Activated naive CD8-positive, alpha-beta T cell treated with anti-CD3 and anti-CD28 coated beads for 36 hours (primary cell): ENCODE results near the gene ZFP91. TPM values are rescaled to one million over a fixed set of nuclear protein-coding genes. Genes with fewer than 3 reads are reported as not detected.
A peak's percentile ranks its signal among the peaks of the same experiment; 100 is the strongest.

Source experiments
- DNase-seq: peaks from one replicate; pipeline ENCODE4 v3.0.0; 2021
- H3K27ac Mint-ChIP-seq: one replicate; pipeline ENCODE4 v1.8.0; 2022; ENCODE audit warnings: mild to moderate bottlenecking, moderate library complexity, mixed read lengths
- H3K27me3 Mint-ChIP-seq: one replicate; pipeline ENCODE4 v1.8.0; 2022; ENCODE audit warnings: mild to moderate bottlenecking, mixed read lengths
- H3K36me3 Mint-ChIP-seq: one replicate; pipeline ENCODE4 v1.8.0; 2021; ENCODE audit warnings: mild to moderate bottlenecking, mixed read lengths
- H3K4me1 Mint-ChIP-seq: one replicate; pipeline ENCODE4 v1.8.0; 2021; ENCODE audit warnings: mixed read lengths
- H3K4me3 Mint-ChIP-seq: one replicate; pipeline ENCODE4 v1.8.0; 2022; ENCODE audit warnings: mild to moderate bottlenecking, moderate library complexity, mixed read lengths
- H3K9me3 Mint-ChIP-seq: one replicate; pipeline ENCODE4 v1.8.0; 2022; ENCODE audit warnings: mixed read lengths
- total RNA-seq, 2 experiments: library from RNA; stranded (reverse); gene quantifications; one replicate each; pipeline ENCODE4 v1.2.3, GENCODE V29; 2021

ZFP91 gene
- total RNA-seq, 2 experiments from 2014 or later: 52.8 to 54.9 TPM

DNA sequence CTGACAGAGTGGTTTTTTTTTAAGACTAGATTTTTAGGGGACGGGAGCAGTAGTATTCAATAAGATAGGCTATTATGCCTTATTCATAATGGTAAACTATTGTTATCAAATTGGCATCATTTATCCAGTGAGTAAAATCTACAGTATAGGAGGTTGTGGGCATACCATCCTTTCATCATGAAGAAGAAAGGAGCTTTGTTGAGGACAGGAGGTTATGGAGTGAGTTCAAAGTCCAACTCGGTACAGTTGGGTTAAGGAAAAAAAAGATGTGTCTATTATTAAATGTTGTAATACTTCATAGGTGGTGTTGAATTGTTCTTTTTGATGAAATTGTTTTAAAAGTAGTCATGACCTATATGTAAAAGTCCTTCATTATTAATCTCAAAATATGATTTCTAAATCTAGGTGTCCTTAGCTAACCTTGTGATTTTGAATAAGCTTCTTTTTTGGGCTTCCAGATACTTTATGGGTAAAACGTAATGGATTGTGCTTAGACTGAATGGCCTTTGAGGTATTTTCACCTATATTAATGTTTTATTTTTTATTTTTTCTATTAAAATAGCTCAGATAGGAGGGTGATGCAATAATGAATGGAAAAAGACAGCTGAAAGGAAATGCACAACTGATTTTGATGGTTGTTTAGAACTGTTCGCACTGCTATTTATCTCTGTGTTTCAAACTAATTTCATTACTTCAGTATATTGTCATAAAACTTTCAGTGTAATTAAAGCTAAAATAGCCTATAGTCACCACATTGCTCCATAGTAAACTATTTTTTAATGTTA is 28.3 kb downstream of the ZFP91 start:
- peak overlapping the region; percentile 7 for H3K27ac Mint-ChIP-seq
- H3K36me3 Mint-ChIP-seq: peaks cover 56% of the 10 kb centered on the region
- no peak overlapping the region for H3K4me3 Mint-ChIP-seq
- H3K9me3 Mint-ChIP-seq: no peaks in the 10 kb centered on the region
- peaks cover 65% of the 10 kb centered on the region for H3K4me1 Mint-ChIP-seq
- H3K27me3 Mint-ChIP-seq: no peaks in the 10 kb centered on the region
- no peak for DNase-seq

- Mint-ChIP-seq H3K4me3 (no peak overlapping the region), H3K27ac (no peak overlapping the region), H3K9me3 (no peaks in the 10 kb centered on the region), H3K4me1 (peaks cover 62% of the 10 kb centered on the region), H3K36me3 (peaks cover 48% of the 10 kb centered on the region), H3K27me3 (no peaks in the 10 kb centered on the region)
- no peak for DNase-seq
These were observed 29.5 kb downstream of the ZFP91 start for GRCh38 chr11:58608331-58608730.

- Mint-ChIP-seq H3K27ac (no peak overlapping the region), H3K27me3 (no peaks in the 10 kb centered on the region), H3K4me3 (no peak overlapping the region), H3K9me3 (no peaks in the 10 kb centered on the region), H3K4me1 (peaks cover 58% of the 10 kb centered on the region), H3K36me3 (peaks cover 46% of the 10 kb centered on the region)
- DNase-seq: no peak
These were observed 30.9 kb downstream of the ZFP91 start for GRCh38 chr11:58609723-58610122.

GRCh38 chr11:58613228-58613627 is 34.4 kb downstream of the ZFP91 start:
- no peaks in the 10 kb centered on the region for H3K9me3 Mint-ChIP-seq
- peaks cover 39% of the 10 kb centered on the region for H3K4me1 Mint-ChIP-seq
- no peak overlapping the region for H3K4me3 Mint-ChIP-seq
- DNase-seq: no peak
- peaks cover 49% of the 10 kb centered on the region for H3K36me3 Mint-ChIP-seq
- no peak overlapping the region for H3K27ac Mint-ChIP-seq
- H3K27me3 Mint-ChIP-seq: no peaks in the 10 kb centered on the region

DNA sequence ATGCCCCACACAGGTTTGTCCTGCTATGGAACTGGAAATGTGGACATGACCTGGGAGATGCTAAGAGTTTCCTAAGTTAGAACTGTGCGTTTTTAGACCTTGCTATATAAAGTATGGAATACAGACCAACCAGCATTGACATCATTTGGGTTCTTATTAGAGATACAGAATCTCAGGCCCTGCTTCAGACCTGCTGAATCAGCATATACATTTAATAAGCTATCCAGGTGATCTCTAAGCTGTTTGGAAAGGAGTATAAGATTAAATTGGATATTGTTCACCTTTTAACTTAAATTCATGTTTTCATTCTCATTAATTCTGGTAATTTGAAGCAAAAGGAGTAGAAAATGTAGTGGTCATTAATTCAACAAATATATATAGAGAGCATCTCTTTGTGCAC is 36.7 kb downstream of the ZFP91 start:
- DNase-seq: no peak
- H3K9me3 Mint-ChIP-seq: no peaks in the 10 kb centered on the region
- peaks cover 56% of the 10 kb centered on the region for H3K36me3 Mint-ChIP-seq
- peaks cover 30% of the 10 kb centered on the region for H3K4me1 Mint-ChIP-seq
- no peak overlapping the region for H3K27ac Mint-ChIP-seq
- H3K27me3 Mint-ChIP-seq: no peaks in the 10 kb centered on the region
- H3K4me3 Mint-ChIP-seq: no peak overlapping the region

DNA sequence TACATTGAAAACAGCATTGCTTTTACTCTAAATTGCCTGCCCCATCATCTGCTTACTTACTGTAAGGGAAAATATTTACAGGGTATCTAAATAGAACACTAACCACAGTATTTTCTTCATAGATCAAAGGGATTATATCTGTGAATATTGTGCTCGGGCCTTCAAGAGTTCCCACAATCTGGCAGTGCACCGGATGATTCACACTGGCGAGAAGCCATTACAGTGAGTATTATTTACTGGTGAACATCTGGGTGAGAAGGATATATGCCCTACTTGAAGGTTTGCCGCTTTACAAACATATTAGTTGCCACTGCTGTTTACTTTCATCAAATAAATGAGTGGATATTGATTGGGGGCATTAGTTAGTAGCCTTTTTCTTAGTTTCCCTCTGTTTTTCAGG is 37.7 kb downstream of the ZFP91 start:
- Mint-ChIP-seq H3K4me3 (no peak overlapping the region), H3K4me1 (peaks cover 25% of the 10 kb centered on the region), H3K27me3 (no peaks in the 10 kb centered on the region), H3K9me3 (no peaks in the 10 kb centered on the region), H3K36me3 (peaks cover 48% of the 10 kb centered on the region), H3K27ac (no peak overlapping the region)
- no peak for DNase-seq

DNA sequence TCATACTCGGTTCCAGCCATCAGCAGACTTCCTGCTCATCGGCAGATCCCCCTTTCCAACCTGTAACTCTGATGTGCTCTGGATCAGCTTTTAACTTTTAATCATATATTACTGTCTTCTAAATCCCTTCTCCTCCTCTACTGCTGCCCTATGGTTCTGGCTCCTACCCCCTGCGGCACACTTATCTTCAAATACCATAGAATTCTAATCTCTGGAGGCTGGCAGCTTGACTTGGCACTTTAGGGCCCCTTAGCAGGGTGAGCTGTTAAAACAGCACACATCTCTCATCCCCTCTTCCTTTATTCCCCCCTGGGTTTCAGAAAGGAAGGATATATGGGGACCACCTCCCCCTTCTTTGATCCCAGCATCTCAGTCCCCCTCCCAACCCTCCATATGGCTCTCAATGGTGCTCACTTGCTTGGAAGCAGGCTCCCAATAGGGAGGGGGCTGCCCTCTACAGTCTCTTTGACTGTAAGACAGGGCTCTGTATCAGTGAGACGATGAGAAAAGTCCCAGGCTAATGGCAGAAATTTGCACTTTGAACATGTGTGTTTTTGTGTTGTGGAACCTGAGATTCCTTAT is 39.2 kb downstream of the ZFP91 start:
- peak overlapping the region; percentile 75 for H3K27ac Mint-ChIP-seq
- H3K9me3 Mint-ChIP-seq: no peaks in the 10 kb centered on the region
- no peak overlapping the region for H3K4me3 Mint-ChIP-seq
- peaks cover 50% of the 10 kb centered on the region for H3K36me3 Mint-ChIP-seq
- peaks cover 24% of the 10 kb centered on the region for H3K4me1 Mint-ChIP-seq
- H3K27me3 Mint-ChIP-seq: no peaks in the 10 kb centered on the region
- DNase-seq: no peak

DNA sequence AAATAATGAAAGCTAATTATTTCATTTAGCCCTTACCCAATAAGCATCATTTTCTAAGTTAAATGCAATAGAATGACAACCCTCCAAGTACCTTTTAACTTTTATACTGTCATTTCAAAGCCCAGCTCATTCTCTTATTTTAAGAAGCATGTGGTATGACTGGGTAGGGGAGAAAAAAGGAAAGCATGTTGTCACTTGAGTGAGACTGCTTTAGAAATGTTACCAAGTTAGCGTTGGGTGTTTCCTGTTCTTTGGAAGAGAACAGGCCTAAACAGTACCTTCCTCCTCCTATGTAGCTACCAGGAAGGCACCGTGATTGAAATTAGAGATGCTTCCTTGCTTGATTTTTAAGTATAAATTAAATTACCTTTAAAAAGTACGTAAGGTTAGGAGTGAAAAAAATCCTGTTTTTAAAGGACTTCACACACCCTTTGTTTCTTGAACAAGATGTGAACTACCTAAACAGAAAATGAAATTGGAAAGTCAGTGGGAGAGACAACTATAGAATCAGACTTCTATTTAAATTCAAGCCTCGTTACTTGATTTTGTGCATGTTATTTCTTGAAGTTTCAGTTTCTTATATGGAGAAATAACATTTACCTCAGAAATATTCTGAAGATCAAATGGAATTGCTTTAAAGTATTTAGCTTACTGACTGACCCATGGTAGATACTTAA is 42.9 kb downstream of the ZFP91 start:
- Mint-ChIP-seq H3K36me3 (peaks cover 50% of the 10 kb centered on the region), H3K27me3 (no peaks in the 10 kb centered on the region), H3K27ac (peak overlapping the region; percentile 82), H3K9me3 (no peaks in the 10 kb centered on the region), H3K4me1 (peaks cover 15% of the 10 kb centered on the region), H3K4me3 (no peak overlapping the region)
- no peak for DNase-seq

- Mint-ChIP-seq H3K9me3 (no peaks in the 10 kb centered on the region), H3K4me3 (no peak within 1 kb of the TSS), H3K4me1 (peaks cover 14% of the 10 kb centered on the region), H3K36me3 (peaks cover 52% of the 10 kb centered on the region), H3K27ac (peak within 1 kb of the TSS; percentile 82), H3K27me3 (no peaks in the 10 kb centered on the region)
- DNase-seq: no peak
These were observed 43.5 kb downstream of the ZFP91 start, which contains the start of gene CNTF for GRCh38 chr11:58622344-58622743. Gene CNTF (plus strand): TSS chr11:58622665. CDS start chr11:58622753, 88 bp downstream.

DNA sequence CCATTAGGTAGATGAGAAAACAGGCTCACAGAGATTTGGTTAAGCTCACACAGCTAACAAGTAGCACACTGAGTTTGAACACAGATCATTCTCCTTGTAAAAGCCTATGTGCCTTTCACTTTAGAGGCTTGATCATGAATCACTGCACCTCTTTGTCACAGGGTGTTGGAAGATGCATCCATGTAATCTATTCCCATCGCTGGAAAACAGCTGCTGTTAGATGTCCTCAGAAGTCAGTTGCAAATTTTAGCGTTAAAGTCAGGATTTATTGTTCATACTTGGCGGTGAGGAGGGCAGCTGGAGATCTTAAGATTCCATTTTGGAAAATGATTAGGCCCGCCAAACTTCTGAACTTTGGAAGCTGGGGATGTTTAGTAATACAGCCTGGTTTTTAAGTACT is 46.2 kb downstream of the ZFP91 start:
- Mint-ChIP-seq H3K4me3 (no peak overlapping the region), H3K27ac (no peak overlapping the region), H3K4me1 (peaks cover 18% of the 10 kb centered on the region), H3K36me3 (peaks cover 34% of the 10 kb centered on the region), H3K9me3 (no peaks in the 10 kb centered on the region), H3K27me3 (no peaks in the 10 kb centered on the region)
- DNase-seq: no peak

GRCh38 chr11:58625826-58626460 is 47.1 kb downstream of the ZFP91 start:
- Mint-ChIP-seq H3K4me1 (peaks cover 14% of the 10 kb centered on the region), H3K27me3 (no peaks in the 10 kb centered on the region), H3K36me3 (peaks cover 31% of the 10 kb centered on the region), H3K4me3 (no peak overlapping the region), H3K27ac (no peak overlapping the region), H3K9me3 (no peaks in the 10 kb centered on the region)
- no peak for DNase-seq

- Mint-ChIP-seq H3K4me1 (peaks cover 9% of the 10 kb centered on the region), H3K9me3 (no peaks in the 10 kb centered on the region), H3K27me3 (no peaks in the 10 kb centered on the region), H3K4me3 (no peak overlapping the region), H3K36me3 (peaks cover 28% of the 10 kb centered on the region), H3K27ac (peak overlapping the region; percentile 7)
- DNase-seq: no peak
These were observed 48.1 kb downstream of the ZFP91 start for GRCh38 chr11:58626934-58627483.

DNA sequence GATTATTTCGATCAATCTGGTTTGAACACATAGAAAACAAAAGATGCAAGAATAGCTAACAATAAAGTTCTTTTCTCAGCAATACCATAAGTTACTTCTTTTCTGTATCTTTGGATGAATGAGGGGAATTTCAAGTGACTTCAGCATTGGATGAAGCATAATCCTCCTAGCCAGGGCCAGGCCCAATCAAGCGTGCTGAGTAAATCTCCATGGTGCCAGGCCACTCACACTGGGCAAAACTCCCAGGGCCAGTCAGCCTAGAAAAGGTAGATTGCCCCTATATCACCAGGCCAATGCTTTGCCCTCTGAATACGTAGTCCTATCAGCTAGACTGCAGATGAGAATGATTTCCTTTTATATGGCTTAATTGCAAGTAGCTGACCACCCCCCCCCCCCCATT is 49.6 kb downstream of the ZFP91 start:
- H3K27ac Mint-ChIP-seq: no peak overlapping the region
- peaks cover 5% of the 10 kb centered on the region for H3K4me1 Mint-ChIP-seq
- H3K36me3 Mint-ChIP-seq: peaks cover 19% of the 10 kb centered on the region
- H3K27me3 Mint-ChIP-seq: no peaks in the 10 kb centered on the region
- H3K9me3 Mint-ChIP-seq: no peaks in the 10 kb centered on the region
- no peak for DNase-seq
- no peak overlapping the region for H3K4me3 Mint-ChIP-seq

GRCh38 chr11:58629857-58630256 is 51.0 kb downstream of the ZFP91 start:
- Mint-ChIP-seq H3K4me3 (no peak overlapping the region), H3K9me3 (no peaks in the 10 kb centered on the region), H3K4me1 (peaks cover 5% of the 10 kb centered on the region), H3K27ac (no peak overlapping the region), H3K36me3 (peaks cover 8% of the 10 kb centered on the region), H3K27me3 (no peaks in the 10 kb centered on the region)
- no peak for DNase-seq

DNA sequence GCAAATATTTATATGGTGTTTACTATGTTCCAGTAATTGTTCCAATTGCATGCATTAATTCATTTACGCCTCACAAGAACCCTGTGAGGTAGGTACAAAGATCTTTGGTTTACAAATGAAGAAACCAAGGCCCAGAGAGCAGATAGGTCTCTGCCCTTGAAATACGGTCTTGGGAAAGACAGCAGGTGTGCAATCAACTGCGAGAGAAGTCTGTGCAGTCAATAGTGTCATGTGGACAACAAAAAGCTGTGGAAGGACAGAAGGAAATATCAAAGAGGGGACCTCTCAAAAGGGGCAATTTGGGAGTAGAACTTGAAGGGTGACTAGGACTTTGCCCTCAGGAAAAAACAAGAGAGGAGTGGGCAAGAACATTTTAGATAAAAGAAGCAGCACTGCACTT is 52.5 kb downstream of the ZFP91 start:
- H3K36me3 Mint-ChIP-seq: peaks cover 4% of the 10 kb centered on the region
- H3K4me3 Mint-ChIP-seq: no peak overlapping the region
- H3K9me3 Mint-ChIP-seq: no peaks in the 10 kb centered on the region
- H3K27me3 Mint-ChIP-seq: no peaks in the 10 kb centered on the region
- peaks cover 5% of the 10 kb centered on the region for H3K4me1 Mint-ChIP-seq
- no peak overlapping the region for H3K27ac Mint-ChIP-seq
- DNase-seq: no peak
